HEK293 (cell line): ENCODE measurements around the gene STK24.

Experiments used
- CTCF ChIA-PET: fragments of 350-600 bp; formaldehyde crosslinking; extraction: SDS; loops from one replicate; lab custom pipeline; 2021; ENCODE audit warnings: antibody characterized with exemption; lab: Yijun Ruan, JAX
- POLR2A ChIA-PET: fragments of 300-600 bp; formaldehyde crosslinking; extraction: SDS; loops from one replicate; lab custom pipeline; 2020; ENCODE audit warnings: antibody characterized with exemption, inconsistent platforms; lab: Yijun Ruan, JAX
- H3K27ac ChIP-seq: fragments of 200-500 bp; sonication (Bioruptor generic); 2 replicates; pipeline ENCODE4 v1.5.1; 2014; ENCODE audit warnings: low read depth, low read length, control low read depth, inconsistent platforms; ENCODE audit errors: extremely low read depth
- H3K36me3 ChIP-seq, 2 experiments: fragments of 200-500 bp in 1 of 2; sonication (Bioruptor generic) in 1 of 2; 1 replicate in 1 of 2; 2 replicates in 1 of 2; pipeline ENCODE4 v1.5.1; 2014 to 2017; ENCODE audit warnings: inconsistent platforms in 2 of 2, low read length in 2 of 2; ENCODE audit not compliant: control insufficient read depth in 2 of 2, insufficient read depth in 1 of 2
- H3K4me1 ChIP-seq: fragments of 200-500 bp; sonication (Bioruptor generic); 2 replicates; pipeline ENCODE4 v1.5.1; 2014; ENCODE audit warnings: mild to moderate bottlenecking, low read length, inconsistent platforms; ENCODE audit not compliant: control insufficient read depth, insufficient read depth
- H3K4me3 ChIP-seq: 2 replicates; pipeline ENCODE4 v1.5.1; 2011; ENCODE audit warnings: low read depth, mild to moderate bottlenecking, control low read depth, low read length, moderate library complexity
- H3K9me3 ChIP-seq: fragments of 200-500 bp; sonication (Bioruptor generic); 2 replicates; pipeline ENCODE4 v1.5.1; 2014; ENCODE audit warnings: low read depth, low read length, inconsistent platforms; ENCODE audit not compliant: control insufficient read depth, insufficient read depth
- HOXA7 ChIP-seq: sonication (generic); formaldehyde crosslinking; IDR thresholded peaks from 2 replicates; pipeline ENCODE4 v1.8.1; 2022; ENCODE audit warnings: missing genetic modification reagents, borderline replicate concordance
- MEIS1 ChIP-seq: sonication (generic); formaldehyde crosslinking; IDR thresholded peaks from 2 replicates; pipeline ENCODE4 v1.8.1; 2022; ENCODE audit warnings: missing genetic modification reagents, mild to moderate bottlenecking, borderline replicate concordance
- PRDM1 ChIP-seq: fragments of 450-650 bp; formaldehyde crosslinking; IDR thresholded peaks from 2 replicates; pipeline ENCODE4; 2016; ENCODE audit warnings: missing biosample characterization, missing genetic modification characterization
- ZFHX2 ChIP-seq: fragments of 450-650 bp; formaldehyde crosslinking; conservative IDR thresholded peaks from 2 replicates; pipeline ENCODE4 v1.5.1; 2016; ENCODE audit warnings: missing biosample characterization, missing genetic modification characterization
- ZFP3 ChIP-seq: fragments of 450-650 bp; formaldehyde crosslinking; IDR thresholded peaks from 2 replicates; pipeline ENCODE4 v1.5.1; 2016; ENCODE audit warnings: low read depth, missing biosample characterization, missing genetic modification characterization
- ZNF18 ChIP-seq: fragments of 450-650 bp; formaldehyde crosslinking; IDR thresholded peaks from 2 replicates; pipeline ENCODE4 v1.5.1; 2016; ENCODE audit warnings: missing biosample characterization, missing genetic modification characterization
- ZNF184 ChIP-seq: fragments of 450-650 bp; IDR thresholded peaks from 2 replicates; pipeline ENCODE4 v1.5.1; 2018; ENCODE audit warnings: missing biosample characterization, mild to moderate bottlenecking, missing genetic modification characterization
- ZNF311 ChIP-seq: fragments of 450-650 bp; formaldehyde crosslinking; IDR thresholded peaks from 2 replicates; pipeline ENCODE4 v1.5.1; 2017; ENCODE audit warnings: missing biosample characterization, missing genetic modification characterization, borderline replicate concordance
- ZNF350 ChIP-seq: fragments of 450-650 bp; formaldehyde crosslinking; IDR thresholded peaks from 2 replicates; pipeline ENCODE4 v1.5.0; 2017; ENCODE audit warnings: missing biosample characterization, mild to moderate bottlenecking, missing genetic modification characterization
- ZNF48 ChIP-seq: fragments of 450-650 bp; formaldehyde crosslinking; IDR thresholded peaks from 2 replicates; pipeline ENCODE4 v1.5.1; 2016; ENCODE audit warnings: missing biosample characterization, missing genetic modification characterization
- ZNF580 ChIP-seq: fragments of 450-650 bp; formaldehyde crosslinking; IDR thresholded peaks from 2 replicates; pipeline ENCODE4 v1.5.1; 2016; ENCODE audit warnings: missing biosample characterization, missing genetic modification characterization
- ZNF677 ChIP-seq: fragments of 450-650 bp; IDR thresholded peaks from 2 replicates; pipeline ENCODE4 v1.5.0; 2018; ENCODE audit warnings: missing biosample characterization, mild to moderate bottlenecking, missing genetic modification characterization, moderate library complexity
- ZXDB ChIP-seq: fragments of 450-650 bp; formaldehyde crosslinking; IDR thresholded peaks from 2 replicates; pipeline ENCODE4 v1.5.1; 2016; ENCODE audit warnings: missing biosample characterization, missing genetic modification characterization
- TF ChIP-seq, protein P1 (sequence below): fragments of 450-650 bp; formaldehyde crosslinking; IDR thresholded peaks from 2 replicates; pipeline ENCODE4 v1.5.1; 2016; ENCODE audit warnings: missing biosample characterization, missing genetic modification characterization

Gene STK24

DNA sequence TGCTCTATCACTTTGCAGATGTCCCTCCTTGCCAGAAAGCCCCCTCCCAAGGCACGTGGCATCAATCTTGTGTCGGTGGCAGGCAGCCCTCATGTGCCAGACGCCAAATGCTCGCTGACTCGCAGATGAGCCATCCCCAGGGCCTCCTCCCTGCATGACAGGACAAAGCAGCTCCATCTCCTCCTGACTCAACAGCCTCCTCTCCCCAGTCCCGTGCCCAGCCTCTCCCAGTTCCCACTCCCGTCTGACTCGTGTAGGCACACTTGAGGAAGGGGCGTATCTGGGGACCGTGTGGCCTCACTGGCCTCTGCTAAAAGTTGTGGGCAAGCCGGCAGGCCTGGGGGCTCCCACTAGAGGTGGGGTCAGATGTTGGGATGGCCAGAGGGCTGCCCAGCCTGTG lies 133.6 kb downstream of the STK24 start (continued):
- no peak for TF ChIP-seq HOXA7
- no peak for TF ChIP-seq ZNF311 (tag by site-specific recombination)
- TF ChIP-seq ZNF184 (tag by site-specific recombination): no peak

DNA sequence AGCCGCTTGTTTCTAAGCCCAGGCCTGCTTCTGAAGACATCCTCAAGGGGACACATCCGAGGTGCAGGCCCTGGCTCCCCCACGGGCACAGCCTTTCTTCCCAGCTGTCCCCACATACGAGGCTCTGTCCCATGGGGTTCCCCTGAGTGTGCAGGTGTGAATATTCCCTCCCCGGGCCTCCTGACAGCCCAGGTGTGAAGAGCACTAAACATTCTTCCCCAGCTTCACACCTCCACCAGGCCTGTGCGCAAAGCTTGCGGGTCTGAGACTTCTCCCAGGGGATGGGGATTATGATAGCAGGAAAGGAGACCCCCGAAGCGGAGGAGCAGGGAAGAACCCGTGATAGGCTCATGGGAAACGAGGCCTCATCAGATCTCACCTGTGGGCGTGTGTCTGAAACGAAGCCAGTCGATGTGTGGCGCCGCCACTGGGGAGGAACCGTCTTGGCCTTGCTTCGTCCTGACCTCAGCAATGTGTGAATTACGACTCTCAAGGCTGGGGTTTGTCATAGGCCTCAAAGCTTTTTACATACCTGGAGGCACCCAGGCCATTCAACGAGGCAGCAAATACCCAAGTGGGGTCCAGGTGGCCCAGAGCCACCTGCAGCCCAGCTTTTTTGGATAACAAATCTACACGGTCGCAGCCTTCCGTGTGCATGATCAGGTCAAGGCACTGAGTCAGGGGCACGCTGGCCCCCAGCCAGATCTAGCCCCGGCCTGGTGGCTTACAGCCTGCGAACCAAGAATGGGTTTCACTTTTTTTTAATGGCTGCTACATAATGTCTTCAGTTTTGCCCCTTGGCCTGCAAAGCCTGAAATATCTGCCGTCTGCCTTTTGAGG lies 134.3 kb downstream of the STK24 start:
- H3K36me3 ChIP-seq: peaks cover 0 to 18% of the 10 kb centered on the region in 2 experiments; a peak in 2 of 3 replicates
- H3K4me1 ChIP-seq: no peaks in the 10 kb centered on the region
- H3K9me3 ChIP-seq: no peaks in the 10 kb centered on the region
- no peak overlapping the region for H3K27ac ChIP-seq
- TF ChIP-seq ZXDB (tag by site-specific recombination) (no peak), ZNF18 (tag by site-specific recombination) (peak; percentile 73; the same call in 1 of the 2 replicates), ZFHX2 (tag by site-specific recombination) (no peak)
- ChIA-PET CTCF (interaction anchor here (0.7 kb wide), 1 partner anchor 603 kb away, joined by 3 read pairs; no protein-coding TSS in a partner anchor), POLR2A (no interaction called here)
- no peak overlapping the region for H3K4me3 ChIP-seq

- H3K27ac ChIP-seq: no peak overlapping the region
- ChIA-PET CTCF (no interaction called here), POLR2A (no interaction called here)
- H3K36me3 ChIP-seq: peaks cover 0 to 4% of the 10 kb centered on the region in 2 experiments; a peak in 1 of 3 replicates
- no peaks in the 10 kb centered on the region for H3K4me1 ChIP-seq
- TF ChIP-seq ZNF350 (tag by site-specific recombination): no peak
- no peak for TF ChIP-seq ZNF580 (tag by site-specific recombination)
- no peak for TF ChIP-seq PRDM1 (tag by site-specific recombination)
- TF ChIP-seq MEIS1 (CRISPR knock-in tag): no peak
- TF ChIP-seq ZFP3 (tag by site-specific recombination): no peak
- TF ChIP-seq, protein P1, sequence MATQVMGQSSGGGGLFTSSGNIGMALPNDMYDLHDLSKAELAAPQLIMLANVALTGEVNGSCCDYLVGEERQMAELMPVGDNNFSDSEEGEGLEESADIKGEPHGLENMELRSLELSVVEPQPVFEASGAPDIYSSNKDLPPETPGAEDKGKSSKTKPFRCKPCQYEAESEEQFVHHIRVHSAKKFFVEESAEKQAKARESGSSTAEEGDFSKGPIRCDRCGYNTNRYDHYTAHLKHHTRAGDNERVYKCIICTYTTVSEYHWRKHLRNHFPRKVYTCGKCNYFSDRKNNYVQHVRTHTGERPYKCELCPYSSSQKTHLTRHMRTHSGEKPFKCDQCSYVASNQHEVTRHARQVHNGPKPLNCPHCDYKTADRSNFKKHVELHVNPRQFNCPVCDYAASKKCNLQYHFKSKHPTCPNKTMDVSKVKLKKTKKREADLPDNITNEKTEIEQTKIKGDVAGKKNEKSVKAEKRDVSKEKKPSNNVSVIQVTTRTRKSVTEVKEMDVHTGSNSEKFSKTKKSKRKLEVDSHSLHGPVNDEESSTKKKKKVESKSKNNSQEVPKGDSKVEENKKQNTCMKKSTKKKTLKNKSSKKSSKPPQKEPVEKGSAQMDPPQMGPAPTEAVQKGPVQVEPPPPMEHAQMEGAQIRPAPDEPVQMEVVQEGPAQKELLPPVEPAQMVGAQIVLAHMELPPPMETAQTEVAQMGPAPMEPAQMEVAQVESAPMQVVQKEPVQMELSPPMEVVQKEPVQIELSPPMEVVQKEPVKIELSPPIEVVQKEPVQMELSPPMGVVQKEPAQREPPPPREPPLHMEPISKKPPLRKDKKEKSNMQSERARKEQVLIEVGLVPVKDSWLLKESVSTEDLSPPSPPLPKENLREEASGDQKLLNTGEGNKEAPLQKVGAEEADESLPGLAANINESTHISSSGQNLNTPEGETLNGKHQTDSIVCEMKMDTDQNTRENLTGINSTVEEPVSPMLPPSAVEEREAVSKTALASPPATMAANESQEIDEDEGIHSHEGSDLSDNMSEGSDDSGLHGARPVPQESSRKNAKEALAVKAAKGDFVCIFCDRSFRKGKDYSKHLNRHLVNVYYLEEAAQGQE (tag by site-specific recombination): peak; percentile 88
- TF ChIP-seq ZNF48 (tag by site-specific recombination): no peak
- peak; percentile 62; the same call in 1 of the 2 replicates for TF ChIP-seq ZNF677
- H3K9me3 ChIP-seq: no peaks in the 10 kb centered on the region
- no peak overlapping the region for H3K4me3 ChIP-seq
These were observed 135.7 kb downstream of the STK24 start for GRCh38 chr13:98441056-98441676.
